MCF 10A (cell line): ENCODE measurements around the gene FRMPD4. TPM values are rescaled to one million over a fixed set of nuclear protein-coding genes. Genes with fewer than 3 reads are reported as not detected.
A peak's percentile ranks its signal among the peaks of the same experiment; 100 is the strongest.

Experiments
- BruUV-seq: library from RNA; stranded (reverse); fragments of 400-500 nt; replicated peaks from 2 replicates; lab custom pipeline; 2021; lab: Mats Ljungman, UMichigan
- CTCF ChIA-PET: fragments of 300-600 bp; sonication (Branson Sonifier 250); formaldehyde crosslinking; extraction: SDS; loops from one replicate; lab custom pipeline; 2021; ENCODE audit warnings: antibody characterized with exemption, inconsistent platforms; lab: Yijun Ruan, JAX
- POLR2A ChIA-PET: fragments of 300-600, 350-650 bp; sonication (Branson Sonifier 250); formaldehyde crosslinking; extraction: SDS; loops from one replicate; lab custom pipeline; 2020; ENCODE audit warnings: antibody characterized with exemption, inconsistent platforms; lab: Yijun Ruan, JAX
- DNase-seq: peaks from one replicate; pipeline ENCODE4 v3.0.0-alpha.2; 2018; ENCODE audit not compliant: unreplicated experiment
- H3K27ac Mint-ChIP-seq: one replicate; pipeline ENCODE4 v1.8.0; 2022; ENCODE audit warnings: mild to moderate bottlenecking, low read depth, mixed read lengths; ENCODE audit not compliant: unreplicated experiment
- H3K27me3 Mint-ChIP-seq: one replicate; pipeline ENCODE4 v1.8.0; 2022; ENCODE audit warnings: mixed read lengths; ENCODE audit not compliant: insufficient read depth, unreplicated experiment
- H3K36me3 Mint-ChIP-seq: one replicate; pipeline ENCODE4 v1.8.0; 2022; ENCODE audit warnings: mild to moderate bottlenecking, moderate library complexity, mixed read lengths; ENCODE audit not compliant: insufficient read depth, unreplicated experiment
- H3K4me1 Mint-ChIP-seq: one replicate; pipeline ENCODE4 v1.8.0; 2022; ENCODE audit warnings: mixed read lengths; ENCODE audit not compliant: insufficient read depth, unreplicated experiment
- H3K4me3 Mint-ChIP-seq: one replicate; pipeline ENCODE4 v1.8.0; 2022; ENCODE audit warnings: mild to moderate bottlenecking, moderate library complexity, mixed read lengths; ENCODE audit not compliant: unreplicated experiment
- H3K9me3 Mint-ChIP-seq: one replicate; pipeline ENCODE4 v1.8.0; 2022; ENCODE audit warnings: mixed read lengths; ENCODE audit not compliant: unreplicated experiment
- CTCF ChIP-seq: fragments of 200-600 bp; IDR thresholded peaks from one replicate; pipeline ENCODE4 v1.8.0; 2022; ENCODE audit warnings: antibody characterized with exemption, mild to moderate bottlenecking; ENCODE audit not compliant: unreplicated experiment
- intact Hi-C: fragments of 100-400 bp; cut with micrococcal nuclease; formaldehyde crosslinking; loops from 2 replicates; pipeline ENCODE4 v1.14.1; 2022
- total RNA-seq: library from RNA; stranded (reverse); gene quantifications from 2 replicates; pipeline ENCODE4 v1.2.3, GENCODE V29; 2022

The FRMPD4 gene
- total RNA-seq, 1 experiment from 2014 or later: not detected

- BruUV-seq: no TSS peak
- H3K4me3 Mint-ChIP-seq: no peak overlapping the region
- CTCF ChIA-PET: no interaction called here
- no peaks in the 10 kb centered on the region for H3K36me3 Mint-ChIP-seq
- intact Hi-C loops: no loop called here
- no peaks in the 10 kb centered on the region for H3K27me3 Mint-ChIP-seq
- POLR2A ChIA-PET: no interaction called here
- H3K9me3 Mint-ChIP-seq: no peaks in the 10 kb centered on the region
- no peak for TF ChIP-seq CTCF
- no peak overlapping the region for H3K27ac Mint-ChIP-seq
- no peaks in the 10 kb centered on the region for H3K4me1 Mint-ChIP-seq
- DNase-seq: no peak
Observed at GRCh38 chrX:12463873-12464272, 325.6 kb downstream of the FRMPD4 start.

DNA sequence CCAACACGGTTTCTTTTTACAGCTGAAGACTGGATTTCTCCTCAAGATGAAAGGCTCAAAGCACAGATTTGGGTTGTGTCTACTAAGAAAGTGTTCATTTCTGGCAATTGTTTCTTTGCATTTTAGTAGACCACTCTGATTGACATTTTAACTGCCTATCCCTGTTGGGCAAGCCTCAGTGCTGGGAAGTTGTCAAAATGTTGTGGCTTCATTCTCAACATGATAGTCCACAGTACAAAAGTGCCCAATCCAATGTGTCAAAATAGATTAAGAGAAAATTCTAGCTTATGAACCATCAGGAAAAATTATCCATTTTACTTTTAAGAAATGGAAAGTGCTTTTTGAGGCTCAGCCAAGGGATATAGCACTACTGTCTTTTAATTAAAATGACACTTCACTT lies 329.0 kb downstream of the FRMPD4 start:
- TF ChIP-seq CTCF: no peak
- intact Hi-C loops: no loop called here
- no TSS peak for BruUV-seq
- Mint-ChIP-seq H3K4me1 (no peaks in the 10 kb centered on the region), H3K9me3 (no peaks in the 10 kb centered on the region), H3K36me3 (no peaks in the 10 kb centered on the region), H3K4me3 (no peak overlapping the region), H3K27ac (no peak overlapping the region), H3K27me3 (no peaks in the 10 kb centered on the region)
- ChIA-PET CTCF (interaction anchor here (0.6 kb wide), 1 partner anchor 638 kb away, joined by 3 read pairs; no protein-coding TSS in a partner anchor), POLR2A (no interaction called here)
- no peak for DNase-seq

GRCh38 chrX:12469296-12469695 lies 331.0 kb downstream of the FRMPD4 start:
- Mint-ChIP-seq H3K27ac (no peak overlapping the region), H3K4me1 (no peaks in the 10 kb centered on the region), H3K36me3 (no peaks in the 10 kb centered on the region), H3K9me3 (no peaks in the 10 kb centered on the region), H3K4me3 (no peak overlapping the region), H3K27me3 (no peaks in the 10 kb centered on the region)
- POLR2A ChIA-PET: no interaction called here
- no TSS peak for BruUV-seq
- intact Hi-C loops: no loop called here
- CTCF ChIA-PET: no interaction called here
- no peak for TF ChIP-seq CTCF
- peak; percentile 68 for DNase-seq

DNA sequence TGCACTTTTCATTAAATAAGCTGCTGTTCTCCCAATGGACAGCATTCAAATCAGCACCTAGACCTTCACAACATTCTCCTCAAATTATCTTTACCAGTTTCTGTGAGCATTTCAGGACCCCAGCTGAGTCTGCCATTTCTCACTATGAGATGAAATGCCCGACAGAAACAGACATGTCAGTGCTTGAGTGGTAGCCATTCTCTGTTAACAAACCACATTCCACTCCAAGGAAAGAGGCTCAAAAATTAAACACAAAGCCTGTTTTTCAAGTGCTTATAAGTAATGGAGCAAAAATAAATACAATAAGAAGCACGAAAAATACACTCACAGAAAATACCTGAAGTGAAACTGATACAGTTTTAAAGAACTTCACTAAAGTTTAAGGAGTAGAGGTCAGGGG lies 332.8 kb downstream of the FRMPD4 start:
- ChIA-PET POLR2A (no interaction called here), CTCF (interaction anchor here (0.7 kb wide), 1 partner anchor 423 kb away, joined by 3 read pairs; no protein-coding TSS in a partner anchor)
- DNase-seq: no peak
- Mint-ChIP-seq H3K4me3 (no peak overlapping the region), H3K4me1 (no peaks in the 10 kb centered on the region), H3K9me3 (no peaks in the 10 kb centered on the region), H3K36me3 (no peaks in the 10 kb centered on the region), H3K27ac (no peak overlapping the region), H3K27me3 (no peaks in the 10 kb centered on the region)
- no TSS peak for BruUV-seq
- no peak for TF ChIP-seq CTCF
- intact Hi-C loops: no loop called here
